ENCODE results near the gene CDC25B. TPM values are rescaled to one million over a fixed set of nuclear protein-coding genes. Genes with fewer than 3 reads are reported as not detected.
"Not testable (repeated sequence)": the region's sequence is repeated elsewhere in the genome, so short reads cannot be mapped to it uniquely, and the experiment has no call there.

Gene CDC25B
- polyA plus RNA-seq, 1 donor: 86.6 TPM

- no peak for DNase-seq (ENCODE audit: low read depth)
These were observed 11.3 kb upstream of the CDC25B start for GRCh38 chr20:3784863-3785239.

- DNase-seq (ENCODE audit: low read depth): no peak
These were observed 10.6 kb upstream of the CDC25B start for GRCh38 chr20:3785240-3786125.

GRCh38 chr20:3786126-3786484 is 10.0 kb upstream of the CDC25B start:
- no peak for DNase-seq (ENCODE audit: low read depth)

- peak; percentile 54 for DNase-seq (ENCODE audit: low read depth)
These were observed 9.3 kb upstream of the CDC25B start, which contains the start of gene CENPB for GRCh38 chr20:3786665-3787323. CENPB (minus strand) TSS chr20:3786740; CDS start chr20:3786483, 257 bp downstream.

GRCh38 chr20:3787324-3788014 is 8.6 kb upstream of the CDC25B start:
- DNase-seq (ENCODE audit: low read depth): no peak

- DNase-seq (ENCODE audit: low read depth): no peak
These were observed 7.4 kb upstream of the CDC25B start for GRCh38 chr20:3788685-3789155.

- not testable (repeated sequence) for DNase-seq (ENCODE audit: low read depth)
These were observed 6.9 kb upstream of the CDC25B start for GRCh38 chr20:3789201-3789600.

- not testable (repeated sequence) for DNase-seq (ENCODE audit: low read depth)
These were observed 1.9 kb upstream of the CDC25B start for GRCh38 chr20:3794168-3794567.

- no peak for DNase-seq (ENCODE audit: low read depth)
These were observed 1.2 kb upstream of the CDC25B start for GRCh38 chr20:3794701-3795420.

- no peak for DNase-seq (ENCODE audit: low read depth)
These were observed 541 bp downstream of the CDC25B start for GRCh38 chr20:3796477-3797225.

- no peak for DNase-seq (ENCODE audit: low read depth)
These were observed 1.1 kb downstream of the CDC25B start for GRCh38 chr20:3797226-3797545.

GRCh38 chr20:3797592-3798372 is 1.7 kb downstream of the CDC25B start:
- DNase-seq (ENCODE audit: low read depth): no peak

GRCh38 chr20:3798373-3798768 is 2.3 kb downstream of the CDC25B start:
- DNase-seq (ENCODE audit: low read depth): no peak

- DNase-seq (ENCODE audit: low read depth): no peak
These were observed 2.8 kb downstream of the CDC25B start for GRCh38 chr20:3798908-3799248.

- DNase-seq (ENCODE audit: low read depth): no peak
These were observed 4.3 kb downstream of the CDC25B start for GRCh38 chr20:3800256-3800877.

GRCh38 chr20:3800878-3801260 is 4.8 kb downstream of the CDC25B start:
- DNase-seq (ENCODE audit: low read depth): no peak

- no peak for DNase-seq (ENCODE audit: low read depth)
These were observed 5.2 kb downstream of the CDC25B start for GRCh38 chr20:3801299-3801698.

GRCh38 chr20:3801846-3802245 is 5.7 kb downstream of the CDC25B start:
- DNase-seq (ENCODE audit: low read depth): no peak

GRCh38 chr20:3802524-3803239 is 6.6 kb downstream of the CDC25B start:
- DNase-seq (ENCODE audit: low read depth): no peak

Data from forelimb muscle (tissue), 1 donor.